HG02610 (cell line): Measurements from ENCODE around the gene GPX7.

Source experiments
- ATAC-seq: cut with Tn5 transposase; IDR thresholded peaks from one replicate; pipeline ENCODE4 v1.9.1; 2021; ENCODE audit warnings: mild to moderate bottlenecking, moderate library complexity; ENCODE audit not compliant: unreplicated experiment

The GPX7 gene

DNA sequence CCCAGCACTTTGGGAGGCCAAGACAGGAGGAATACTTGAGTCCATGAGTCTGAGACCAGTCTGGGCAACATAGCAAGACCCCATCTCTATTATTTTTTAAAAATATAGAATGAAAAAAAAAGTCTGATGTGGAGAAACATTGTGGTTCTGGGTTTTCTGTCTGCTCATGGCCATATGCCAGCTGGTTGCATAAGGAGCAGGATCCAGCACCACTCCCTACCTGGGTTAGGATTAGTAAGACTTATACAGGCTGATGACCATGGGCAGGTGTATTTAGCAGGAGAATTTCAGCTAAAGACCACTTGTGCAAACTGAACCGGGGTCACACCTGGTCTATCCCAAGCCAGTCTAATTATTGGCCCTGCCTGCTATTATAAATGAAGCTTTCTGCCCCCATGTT is 16.7 kb upstream of the GPX7 start:
- ATAC-seq = no peak

DNA sequence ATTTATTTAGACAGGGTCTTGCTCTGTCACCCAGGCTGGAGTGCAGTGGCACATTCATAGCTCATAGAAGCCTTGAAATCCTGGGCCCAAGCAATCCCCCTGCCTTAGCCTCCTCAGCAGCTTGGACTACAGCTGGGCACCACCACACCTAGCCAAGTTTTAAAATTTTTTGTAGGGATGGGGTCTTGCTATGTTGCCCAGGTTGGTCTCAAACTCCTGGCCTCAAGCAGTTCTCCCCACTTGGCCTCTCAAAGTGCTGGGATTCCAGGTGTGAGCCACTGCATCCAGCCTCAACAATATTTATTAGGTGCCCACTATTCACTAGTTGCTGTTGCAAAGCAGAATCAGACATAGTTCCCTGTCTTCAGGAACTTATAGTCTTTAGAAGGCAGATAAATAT is 14.1 kb upstream of the GPX7 start:
- no peak for ATAC-seq

DNA sequence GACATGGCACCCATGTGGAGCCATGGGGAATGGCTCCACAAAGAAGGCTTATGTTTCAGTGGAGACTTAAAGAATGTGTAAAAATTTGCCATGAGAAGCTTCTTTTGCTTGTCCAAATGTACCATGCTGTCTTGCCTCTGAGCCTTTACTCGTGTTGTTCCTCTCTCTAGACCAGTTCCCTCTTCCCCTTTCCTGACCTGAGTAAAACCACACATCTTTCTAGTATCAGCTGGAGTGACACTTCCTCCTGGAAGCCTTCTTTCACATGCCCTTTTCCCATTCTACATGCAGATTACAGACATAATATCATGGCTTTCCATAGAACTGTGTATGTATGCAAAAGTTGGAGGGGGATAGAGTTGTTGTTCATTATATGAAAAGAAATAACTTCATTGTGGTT is 13.6 kb upstream of the GPX7 start:
- no peak for ATAC-seq

DNA sequence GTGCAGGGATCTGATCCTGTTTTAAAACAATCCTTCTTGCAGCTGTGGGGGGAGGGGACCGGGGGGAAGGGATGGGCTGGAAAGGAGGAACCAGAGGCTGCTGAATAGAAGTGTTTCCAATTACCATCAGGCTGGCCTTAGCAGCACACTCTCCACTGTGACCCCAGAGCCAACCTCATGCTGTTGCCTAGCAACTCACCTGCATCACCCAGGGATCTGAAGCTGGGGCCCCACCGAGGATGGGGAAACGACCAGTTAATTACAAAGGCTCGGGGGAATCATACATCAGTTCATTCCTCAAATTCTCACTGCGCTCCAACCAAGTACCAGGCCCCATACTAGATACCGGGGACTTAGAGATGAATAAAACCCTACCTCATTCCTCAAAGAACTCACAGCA is 11.9 kb upstream of the GPX7 start:
- no peak for ATAC-seq

DNA sequence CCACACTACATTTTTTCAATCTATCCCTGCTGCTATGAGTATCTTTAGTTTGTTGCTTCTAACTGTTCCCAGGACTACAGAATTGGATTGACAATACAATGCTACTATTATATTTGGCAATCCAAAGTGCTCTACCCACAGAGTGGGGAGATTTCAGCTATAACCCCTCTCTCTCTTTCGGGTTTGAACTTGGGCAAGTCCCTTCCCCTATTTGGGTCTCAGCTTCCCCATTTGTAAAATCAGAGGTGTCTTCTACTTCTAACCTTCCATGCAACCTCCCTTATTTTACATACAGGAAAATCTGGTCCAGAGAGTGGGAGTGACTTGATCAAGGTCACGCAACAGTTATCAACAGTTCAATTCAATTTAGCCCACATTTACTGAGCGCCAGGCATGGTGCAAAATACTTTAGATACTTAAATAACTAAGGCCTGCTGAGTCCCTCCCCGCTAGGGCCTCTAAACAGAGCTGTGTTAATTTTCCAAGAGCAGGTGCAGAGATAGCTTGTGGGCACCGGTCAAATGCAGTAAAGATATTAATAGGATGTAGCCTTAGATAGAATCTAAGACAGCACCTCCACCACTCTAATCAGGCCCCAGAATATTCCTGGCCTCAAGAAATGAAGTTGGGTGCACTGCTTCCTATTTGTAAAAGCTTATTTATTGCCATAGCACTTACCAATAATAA is 9.4 kb upstream of the GPX7 start:
- ATAC-seq = no peak

DNA sequence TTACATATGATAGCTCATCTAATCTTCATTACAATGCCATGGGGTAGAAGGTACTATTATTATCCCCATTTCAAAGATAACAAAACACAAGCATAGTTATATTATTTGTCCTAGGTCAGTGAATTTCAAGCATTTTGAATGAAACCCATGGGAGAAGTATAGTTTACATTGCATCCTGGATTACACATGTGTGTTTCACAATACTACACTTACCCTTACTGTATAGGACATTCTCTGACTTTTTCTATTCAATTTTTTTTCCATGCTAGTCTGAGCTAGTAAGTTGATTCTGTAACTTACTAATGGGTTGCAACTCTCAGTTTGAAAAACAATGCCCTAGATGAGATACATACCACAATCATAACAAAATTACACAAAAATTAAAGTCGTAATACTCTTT is 8.7 kb upstream of the GPX7 start:
- ATAC-seq = no peak

DNA sequence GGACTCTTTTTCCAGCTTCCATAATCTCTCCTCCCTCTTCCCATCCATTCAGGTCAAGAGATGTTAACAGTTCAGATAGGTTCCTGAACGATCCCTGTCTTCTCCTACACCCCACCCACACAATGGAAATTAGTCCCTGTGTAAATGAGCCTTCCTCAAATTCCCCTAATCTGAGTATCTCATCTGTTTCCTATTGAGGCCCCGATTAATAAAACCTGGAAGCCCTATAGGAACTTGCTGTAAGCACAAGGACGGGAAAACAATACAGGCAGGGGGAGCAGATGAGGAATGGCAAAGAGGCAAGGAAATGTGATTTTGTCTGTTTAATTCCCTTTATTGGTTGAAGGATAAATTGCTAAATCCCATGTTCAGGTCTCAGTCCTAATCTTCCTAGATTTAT is 7.1 kb upstream of the GPX7 start:
- no peak for ATAC-seq

DNA sequence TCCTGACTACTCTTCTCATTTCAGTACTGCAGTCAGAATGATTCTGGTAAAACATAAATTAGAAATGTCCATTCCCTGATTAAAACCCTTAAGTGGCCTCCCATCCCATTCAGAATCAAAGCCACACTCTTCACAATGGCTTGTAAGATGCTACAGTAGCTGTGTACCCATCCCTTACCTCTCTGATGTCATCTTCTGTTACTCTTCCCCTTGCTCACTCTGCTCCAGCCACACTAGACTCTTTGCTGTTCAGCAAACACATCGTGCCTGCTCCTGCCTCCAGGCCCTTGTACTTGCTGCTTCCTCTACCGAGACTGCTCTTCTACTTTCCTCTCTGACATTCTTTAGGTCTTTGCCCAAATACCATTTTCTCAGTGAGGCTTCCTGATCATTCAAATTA is 4.3 kb upstream of the GPX7 start:
- no peak for ATAC-seq

DNA sequence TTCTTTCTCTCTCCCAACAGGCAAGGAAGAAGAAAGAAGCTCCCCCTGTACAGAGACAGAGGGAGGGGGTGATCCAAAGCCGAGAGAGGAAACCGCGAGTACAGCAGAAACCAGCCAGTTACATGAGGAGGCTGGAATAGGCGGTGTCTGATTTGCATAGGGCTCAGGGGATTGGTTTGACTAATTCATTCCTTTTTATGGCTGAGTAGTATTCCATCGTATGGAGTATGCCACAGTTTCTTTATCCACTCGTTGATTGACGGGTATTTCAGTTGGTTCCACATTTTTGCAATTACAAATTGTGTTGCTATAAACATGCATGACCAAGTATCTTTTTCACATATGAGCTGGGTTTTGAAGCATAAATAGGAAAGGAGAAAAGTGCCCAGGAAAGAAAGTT is 3.4 kb upstream of the GPX7 start:
- no peak for ATAC-seq

DNA sequence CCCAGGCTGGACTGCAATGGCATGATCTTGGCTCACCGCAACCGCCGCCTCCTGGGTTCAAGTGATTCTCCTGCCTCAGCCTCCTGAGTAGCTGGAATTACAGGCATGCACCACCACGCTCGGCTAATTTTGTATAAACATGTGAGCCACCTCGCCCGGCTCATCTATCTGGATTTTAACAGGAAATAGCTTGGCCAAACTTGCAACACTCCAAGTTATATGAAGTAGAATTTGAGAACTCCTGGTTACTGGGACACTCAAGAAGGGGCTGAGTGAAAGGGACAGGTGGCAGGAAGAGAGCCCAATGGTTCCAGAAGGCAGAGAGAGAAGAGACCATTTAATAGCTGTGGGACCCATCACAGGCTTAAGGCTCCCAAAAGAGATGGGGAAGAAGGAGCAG is 2.9 kb upstream of the GPX7 start:
- ATAC-seq = no peak

DNA sequence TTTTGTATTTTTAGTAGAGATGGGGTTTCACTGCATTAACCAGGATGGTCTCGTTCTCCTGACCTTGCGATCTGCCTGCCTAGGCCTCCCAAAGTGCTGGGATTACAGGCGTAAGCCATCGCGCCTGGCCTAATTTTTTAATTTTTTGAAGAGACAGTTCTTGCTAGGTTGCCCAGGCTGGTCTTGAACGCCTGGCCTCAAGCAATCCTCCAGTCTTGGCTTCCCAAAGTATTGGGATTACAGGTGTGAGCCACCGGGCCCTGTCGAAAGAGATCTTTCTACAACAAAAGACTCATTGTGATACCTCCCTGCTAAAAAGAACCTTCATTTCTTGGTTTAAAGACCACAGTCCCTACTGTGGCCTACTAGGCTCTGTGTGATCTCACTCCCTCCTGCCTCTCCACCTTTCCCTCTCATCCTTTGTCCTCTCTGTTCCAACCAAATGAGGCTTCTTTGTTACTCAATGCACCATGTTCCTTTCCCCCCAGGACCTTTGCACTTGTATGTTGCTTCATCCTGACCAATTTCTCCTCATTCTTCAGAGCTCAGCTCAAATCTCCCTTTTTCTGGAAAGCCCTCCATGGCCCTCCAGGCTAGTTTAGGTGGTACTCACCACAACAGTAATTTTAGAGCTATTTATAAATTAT is 1.5 kb upstream of the GPX7 start:
- no peak for ATAC-seq

DNA sequence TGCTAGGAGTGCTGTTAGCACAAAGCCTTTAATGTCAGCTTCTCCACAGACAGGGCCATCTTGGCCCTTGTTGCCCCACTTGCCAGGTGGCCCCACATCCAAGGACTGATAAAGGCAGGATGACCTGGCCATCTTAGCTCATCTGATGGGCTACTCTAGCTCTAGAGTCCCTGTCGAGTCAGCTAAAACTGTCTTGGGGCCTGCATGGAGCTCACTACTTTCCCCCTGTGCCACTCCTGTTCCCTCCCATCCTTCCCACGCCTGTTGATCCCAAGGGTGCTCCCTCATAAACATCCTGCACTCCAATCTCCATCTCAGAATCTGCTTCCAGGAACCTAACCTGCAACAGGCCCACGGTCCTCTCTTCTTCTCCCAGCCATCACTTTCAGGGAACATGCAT is 652 bp upstream of the GPX7 start:
- no peak for ATAC-seq

DNA sequence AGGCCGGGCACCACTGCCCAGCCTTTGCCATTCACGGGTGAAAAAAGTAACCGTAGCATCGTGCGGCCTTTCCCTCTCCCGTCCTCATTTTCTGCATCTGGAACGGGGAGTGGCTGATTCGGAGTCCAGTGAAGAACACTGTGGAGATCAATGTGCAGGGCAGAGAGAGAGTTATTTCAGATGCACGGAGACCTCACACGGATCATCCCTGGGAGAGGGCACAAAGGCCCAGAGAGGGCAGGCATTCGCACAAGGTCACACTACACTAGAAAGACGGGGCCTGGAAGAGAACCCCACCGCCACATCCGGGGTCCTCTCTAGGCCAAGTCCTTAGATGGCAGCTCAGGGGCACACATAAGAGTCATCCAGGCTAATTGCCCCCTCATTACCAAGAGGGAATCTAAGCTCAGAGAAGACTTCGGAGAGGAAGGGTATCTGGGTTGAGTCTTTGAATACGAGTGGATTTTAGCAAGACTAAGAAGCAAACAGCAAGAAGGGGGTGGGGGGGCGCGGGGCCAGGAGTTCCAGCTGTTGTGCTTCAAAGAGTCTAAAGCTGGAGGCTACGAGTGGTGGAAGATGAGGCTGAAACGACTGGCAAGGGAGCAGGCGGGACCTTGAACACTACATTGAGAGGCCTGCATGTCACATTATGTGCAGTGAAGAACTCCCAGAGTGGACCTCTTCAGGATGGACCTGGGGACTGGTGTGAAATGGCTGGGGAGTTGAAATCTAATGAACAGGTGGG is 857 bp downstream of the GPX7 start:
- no peak for ATAC-seq

DNA sequence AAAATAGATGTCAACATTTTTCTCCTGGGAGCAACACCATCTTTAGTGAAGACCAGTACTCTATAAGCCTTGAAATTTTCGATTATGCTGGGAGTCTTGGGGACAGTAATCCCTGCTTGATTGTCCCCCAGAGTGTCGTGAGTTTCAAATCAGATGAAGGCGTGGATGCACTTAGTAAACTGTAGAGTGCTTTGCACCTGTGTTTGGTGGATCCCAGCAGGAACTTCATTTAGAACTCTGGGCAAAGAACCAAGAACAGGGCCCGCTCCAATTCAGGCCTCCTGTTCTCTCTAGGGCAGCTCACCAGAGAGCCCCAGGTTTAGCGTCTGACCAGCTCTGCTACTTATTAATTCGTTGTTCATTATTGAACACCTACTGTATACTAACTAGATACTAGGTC is 1.5 kb downstream of the GPX7 start:
- ATAC-seq = no peak

DNA sequence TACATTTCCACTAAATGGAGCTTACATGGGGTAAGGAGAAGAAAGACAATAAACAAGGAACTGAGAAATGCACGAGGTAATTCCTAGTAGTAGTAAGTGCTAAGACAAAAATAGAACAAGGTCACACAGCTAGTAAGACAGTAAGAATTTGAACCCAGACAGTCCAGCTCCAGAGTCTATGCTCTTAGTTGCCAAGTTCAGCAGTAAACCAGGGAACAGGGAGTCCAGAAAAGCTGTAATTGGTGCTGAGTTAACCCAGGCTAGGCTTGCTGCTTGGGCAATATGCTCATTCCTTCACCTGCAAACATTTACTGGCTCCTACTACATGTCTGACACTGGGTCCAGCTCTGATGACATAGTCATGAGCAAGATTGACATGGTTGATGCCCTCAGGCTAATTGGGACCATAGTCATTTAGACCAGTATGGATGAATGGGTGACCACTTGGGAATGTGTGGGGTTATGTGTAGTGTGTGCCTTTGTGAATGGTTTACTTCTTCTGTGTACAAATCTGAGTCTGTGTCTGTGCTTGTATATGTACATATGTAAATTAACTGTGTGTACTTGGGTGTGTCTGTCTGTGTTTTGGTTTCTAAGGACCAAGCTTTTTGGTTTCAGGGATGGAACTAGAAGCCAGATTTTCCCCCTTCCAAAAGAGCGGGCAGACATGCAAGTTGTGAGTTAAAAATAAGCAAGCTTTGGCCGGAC is 2.0 kb downstream of the GPX7 start:
- ATAC-seq = no peak

DNA sequence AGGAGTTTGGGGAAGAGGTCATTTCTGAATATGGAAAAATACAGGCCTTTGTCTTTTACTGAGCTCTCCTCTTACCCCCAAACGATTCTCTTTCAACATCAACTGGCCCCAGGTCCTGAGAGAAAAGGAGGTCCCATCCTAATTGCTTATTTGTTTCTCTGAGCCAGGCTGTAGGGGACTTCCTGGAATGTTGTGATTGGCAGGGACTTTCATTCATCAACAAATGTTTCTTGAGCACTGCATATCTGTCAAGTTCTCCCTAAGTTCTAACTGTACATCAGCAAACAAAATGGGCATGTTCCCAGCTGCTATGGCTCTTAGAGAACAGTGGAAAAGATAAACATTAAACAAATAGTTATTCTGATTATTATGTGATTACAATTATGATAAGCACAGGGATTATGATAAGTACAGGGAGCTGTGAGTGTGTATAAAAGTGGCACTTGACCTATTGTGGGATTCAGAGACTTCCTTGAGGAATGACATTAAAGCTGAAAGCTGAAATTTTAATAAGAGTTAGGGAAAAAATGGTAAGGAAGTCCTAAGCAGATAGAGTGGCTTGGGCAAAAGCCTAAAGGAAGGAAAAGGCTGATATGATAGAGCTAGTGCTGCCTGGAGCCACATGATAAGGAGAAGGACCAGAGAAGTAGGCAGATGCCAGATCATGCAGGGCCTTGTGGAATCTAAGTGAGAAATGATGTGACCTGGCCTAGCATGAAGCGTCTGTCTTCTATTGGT is 11.6 kb downstream of the GPX7 start:
- no peak for ATAC-seq

DNA sequence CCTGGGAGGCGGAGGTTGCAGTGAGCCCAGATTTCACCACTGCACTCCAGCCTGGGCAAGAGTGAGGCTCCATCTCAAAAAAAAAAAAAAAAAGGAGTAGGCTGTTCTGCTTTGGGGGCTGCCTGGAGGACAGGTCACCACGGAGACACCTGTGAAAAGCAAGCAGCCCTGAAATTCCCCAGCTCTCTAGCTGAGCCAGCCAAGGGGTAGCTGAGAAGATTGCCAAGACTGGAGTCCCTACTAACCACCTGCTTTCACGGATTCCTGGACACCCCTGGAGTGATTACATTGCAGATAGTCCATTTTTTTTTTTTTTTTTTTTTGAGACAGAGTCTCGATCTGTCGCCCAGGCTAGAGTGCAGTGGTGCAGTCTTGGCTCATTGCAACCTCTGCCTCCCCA is 12.5 kb downstream of the GPX7 start:
- no peak for ATAC-seq

DNA sequence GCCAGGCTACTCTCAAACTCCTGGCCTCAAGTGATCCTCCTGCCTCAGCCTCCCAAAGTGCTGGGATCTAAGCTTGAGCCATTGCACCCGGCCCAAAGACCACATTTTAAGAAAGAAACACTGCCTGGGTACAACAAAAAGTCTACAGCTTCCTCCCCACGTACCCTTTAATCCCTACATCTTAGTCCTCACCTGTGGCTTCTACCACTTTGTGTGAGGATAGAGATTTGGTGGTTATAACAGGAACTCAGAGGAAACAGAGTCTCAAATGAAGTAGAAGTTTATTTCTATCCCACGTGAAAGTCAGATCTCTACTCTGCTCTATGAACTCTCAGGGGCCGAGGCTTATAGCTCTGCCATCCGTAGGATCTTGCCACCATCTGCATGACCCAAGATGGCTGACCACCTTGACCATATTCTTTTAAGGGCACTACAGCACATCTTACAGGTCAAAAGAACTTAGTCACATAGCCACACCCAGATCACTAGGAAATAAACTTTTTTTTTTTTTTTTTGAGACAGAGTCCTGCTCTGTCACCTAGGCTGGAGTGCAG is 13.4 kb downstream of the GPX7 start:
- ATAC-seq = no peak

DNA sequence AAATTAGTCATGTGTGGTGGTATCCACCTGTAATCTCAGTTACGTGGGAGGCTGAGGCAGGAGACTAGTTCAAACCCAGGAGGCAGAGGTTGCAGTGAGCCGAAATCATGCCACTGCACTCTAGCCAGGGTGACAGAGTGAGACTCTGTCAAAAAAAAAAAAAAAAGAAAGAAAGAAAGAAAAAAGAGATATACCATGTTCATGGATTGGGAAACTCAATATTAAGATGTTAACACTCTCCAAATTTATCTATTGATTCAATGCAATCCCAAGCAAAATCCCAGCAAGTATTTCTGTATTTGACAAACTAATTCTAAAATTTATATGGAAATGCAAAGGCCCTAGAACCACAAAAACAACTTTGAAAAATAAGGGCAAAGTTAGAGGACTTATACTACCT is 19.8 kb downstream of the GPX7 start:
- no peak for ATAC-seq

DNA sequence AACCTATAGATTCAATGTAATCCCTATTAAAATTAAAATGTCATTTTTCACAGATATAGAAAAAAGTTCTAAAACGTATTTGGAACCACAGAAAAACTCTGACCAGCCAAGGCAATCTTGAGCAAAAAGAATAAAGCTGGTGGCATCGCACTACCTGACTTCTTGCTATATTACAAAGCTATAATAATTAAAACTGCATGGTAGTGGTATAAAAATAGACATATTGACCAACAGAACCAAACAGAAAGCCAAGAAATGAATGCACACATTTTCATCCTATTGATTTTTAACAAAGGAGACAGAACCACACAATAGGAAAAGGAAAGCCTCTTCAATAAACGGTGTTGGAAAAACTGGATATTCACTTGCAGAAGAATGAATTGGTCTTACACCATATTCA is 21.6 kb downstream of the GPX7 start:
- ATAC-seq = no peak

DNA sequence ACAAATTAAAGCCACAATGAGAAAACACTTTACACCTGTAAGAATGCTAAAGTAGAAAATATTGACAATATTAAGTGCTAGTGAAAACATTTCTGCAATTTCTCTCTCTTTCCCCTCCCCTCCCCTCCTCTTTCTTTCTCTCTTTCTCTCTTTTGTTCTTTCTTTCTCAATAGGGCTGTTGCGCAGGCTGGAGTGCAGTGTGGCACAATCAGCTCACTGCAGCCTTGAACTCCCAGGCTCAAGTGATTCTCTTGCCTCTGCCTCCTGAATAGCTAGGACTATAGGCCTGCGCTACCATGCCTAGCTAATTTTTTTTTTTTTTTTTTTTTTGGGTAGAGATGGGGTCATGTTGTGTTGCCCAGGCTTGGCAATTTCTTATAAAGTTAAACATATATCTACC is 24.9 kb downstream of the GPX7 start:
- ATAC-seq = no peak
